Hematopoietic multipotent progenitor cell (in vitro differentiated cells): ENCODE measurements around the gene RRH. TPM values are rescaled to one million over a fixed set of nuclear protein-coding genes. Genes with fewer than 3 reads are reported as not detected.
"Not testable (repeated sequence)": the region's sequence is repeated elsewhere in the genome, so short reads cannot be mapped to it uniquely, and the experiment has no call there.

ENCODE experiments used
- DNase-seq, 3 donors: peaks; one replicate each; pipeline ENCODE4 v3.0.0-alpha.2; 2011 to 2015; ENCODE audit warnings: low read depth in 2 of 3, low spot score in 2 of 3
- total RNA-seq: library from RNA; depleted of rRNA; stranded (reverse); fragments of >200 nt; gene quantifications from one replicate; pipeline ENCODE4 v1.2.3, GENCODE V29; 2012

RRH gene
- total RNA-seq, 1 donor, result not detected

DNA sequence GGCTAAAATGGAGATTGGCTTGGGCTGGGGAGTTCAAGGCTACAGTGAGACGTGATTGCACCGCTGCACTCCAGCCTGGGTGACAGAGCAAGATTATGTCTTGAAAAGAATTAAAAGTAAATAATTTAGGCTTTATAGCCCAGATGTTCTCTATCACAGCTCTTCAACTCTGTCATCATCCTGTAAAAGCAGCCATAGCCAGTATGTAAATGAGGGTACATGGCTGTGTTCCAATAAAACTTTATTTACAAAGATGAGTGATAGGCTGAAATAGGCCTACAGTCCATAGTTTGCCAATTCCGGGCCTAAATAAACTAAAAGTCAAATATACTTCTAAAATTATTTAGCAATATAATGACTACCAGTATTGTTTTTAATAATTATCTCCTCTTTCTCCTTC is 9.2 kb downstream of the RRH start:
- no peak for DNase-seq

DNA sequence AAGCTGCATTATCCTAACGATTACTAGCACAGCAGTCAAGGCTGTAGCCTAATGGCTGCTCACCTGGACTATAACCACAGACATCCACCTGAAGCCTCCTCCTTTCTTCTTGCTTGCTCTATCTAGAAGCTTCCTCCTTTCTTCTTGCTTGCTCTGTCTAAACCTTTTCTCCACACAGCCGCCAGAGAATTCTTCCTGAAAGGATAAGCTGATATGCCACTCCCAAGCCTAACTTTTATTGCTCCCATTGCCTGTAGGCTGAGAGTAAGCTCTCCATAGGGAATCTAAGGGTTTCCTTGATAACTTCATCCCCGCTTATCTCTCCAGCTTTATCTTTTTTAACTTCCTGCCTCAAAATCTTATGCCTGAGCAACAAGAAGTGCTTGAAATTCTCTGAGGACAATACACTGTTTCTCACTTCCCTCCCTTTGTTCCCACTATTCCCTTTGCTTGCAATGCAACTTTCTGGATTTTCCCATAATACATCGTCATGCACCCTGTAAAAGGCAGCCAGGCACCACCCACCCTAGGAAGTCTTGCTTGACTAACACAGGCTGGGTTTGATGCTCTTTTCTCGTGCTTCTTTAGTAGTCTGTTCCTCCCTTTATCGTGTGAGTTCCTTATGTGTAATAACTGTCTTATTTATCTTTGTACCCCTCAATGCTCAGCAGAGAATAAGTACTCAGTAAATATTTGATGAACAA is 18.8 kb downstream of the RRH start:
- no peak for DNase-seq

DNA sequence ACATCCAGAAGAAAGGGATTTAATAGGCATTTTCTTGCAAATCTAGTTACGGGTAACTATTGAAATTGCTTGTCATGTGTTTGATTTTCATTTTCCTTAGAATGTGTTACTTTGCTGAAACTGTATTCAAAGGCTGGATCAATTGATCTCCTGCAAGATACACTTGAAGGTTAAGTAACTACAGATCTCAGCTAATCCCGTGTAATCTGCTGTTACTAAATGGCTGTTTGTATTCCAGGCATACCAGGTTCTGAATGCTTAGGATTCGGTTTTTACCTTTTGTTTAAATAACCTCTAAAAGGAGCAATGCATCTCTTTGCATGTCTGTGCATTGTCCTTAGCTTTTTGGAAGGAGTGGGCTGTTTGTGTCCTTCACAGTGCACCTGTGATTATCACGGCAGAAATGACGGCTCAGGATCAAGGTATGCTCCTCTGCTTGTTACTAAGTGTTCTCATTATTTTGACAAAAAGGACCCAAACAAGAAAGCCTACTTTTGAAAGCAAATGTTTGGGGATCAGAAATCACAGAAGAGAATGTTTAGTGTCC is 20.2 kb downstream of the RRH start, which contains the start of gene LRIT3:
Gene LRIT3 (plus strand): TSS at position 212 of the 547 bp plus-strand sequence. CDS start 95 bp downstream, at position 307.
- no peak for DNase-seq

DNA sequence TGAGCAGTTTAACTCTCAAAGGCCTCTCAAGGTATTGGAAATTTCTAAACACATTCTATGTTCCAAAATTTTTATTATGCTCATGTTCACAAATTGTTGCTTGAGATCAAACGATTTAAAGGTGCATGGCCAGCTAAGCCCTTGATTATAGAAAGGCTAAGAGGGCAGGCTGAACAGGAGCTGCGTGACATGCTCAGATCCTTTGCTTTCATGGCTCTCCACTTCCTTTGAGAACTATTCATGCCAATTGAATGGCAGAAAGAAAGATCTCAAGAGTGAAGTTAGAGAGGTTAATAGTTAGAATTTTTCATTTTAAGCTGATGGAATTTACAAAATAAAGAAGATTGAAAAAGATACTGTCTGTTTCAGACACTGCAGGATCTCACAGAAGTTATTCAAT is 20.7 kb downstream of the RRH start:
- no peak for DNase-seq

DNA sequence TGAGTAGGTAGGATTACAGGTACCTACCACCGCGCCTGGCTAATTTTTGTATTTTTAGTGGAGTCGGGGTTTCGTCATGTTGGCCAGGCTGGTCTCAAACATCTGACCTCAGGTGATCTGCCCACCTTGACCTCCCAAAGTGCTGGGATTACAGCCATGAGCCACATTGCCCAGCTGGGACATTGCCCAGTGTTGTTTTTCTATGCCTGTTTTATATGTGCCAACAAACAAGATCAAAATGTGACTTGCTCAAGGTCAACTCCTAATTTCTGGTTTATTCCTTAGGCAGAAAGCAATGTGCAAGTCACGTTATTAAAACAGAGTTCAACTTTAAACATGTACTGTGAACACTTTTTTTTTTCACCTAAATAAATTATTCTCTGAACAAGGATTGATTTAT is 22.8 kb downstream of the RRH start:
- no peak for DNase-seq

DNA sequence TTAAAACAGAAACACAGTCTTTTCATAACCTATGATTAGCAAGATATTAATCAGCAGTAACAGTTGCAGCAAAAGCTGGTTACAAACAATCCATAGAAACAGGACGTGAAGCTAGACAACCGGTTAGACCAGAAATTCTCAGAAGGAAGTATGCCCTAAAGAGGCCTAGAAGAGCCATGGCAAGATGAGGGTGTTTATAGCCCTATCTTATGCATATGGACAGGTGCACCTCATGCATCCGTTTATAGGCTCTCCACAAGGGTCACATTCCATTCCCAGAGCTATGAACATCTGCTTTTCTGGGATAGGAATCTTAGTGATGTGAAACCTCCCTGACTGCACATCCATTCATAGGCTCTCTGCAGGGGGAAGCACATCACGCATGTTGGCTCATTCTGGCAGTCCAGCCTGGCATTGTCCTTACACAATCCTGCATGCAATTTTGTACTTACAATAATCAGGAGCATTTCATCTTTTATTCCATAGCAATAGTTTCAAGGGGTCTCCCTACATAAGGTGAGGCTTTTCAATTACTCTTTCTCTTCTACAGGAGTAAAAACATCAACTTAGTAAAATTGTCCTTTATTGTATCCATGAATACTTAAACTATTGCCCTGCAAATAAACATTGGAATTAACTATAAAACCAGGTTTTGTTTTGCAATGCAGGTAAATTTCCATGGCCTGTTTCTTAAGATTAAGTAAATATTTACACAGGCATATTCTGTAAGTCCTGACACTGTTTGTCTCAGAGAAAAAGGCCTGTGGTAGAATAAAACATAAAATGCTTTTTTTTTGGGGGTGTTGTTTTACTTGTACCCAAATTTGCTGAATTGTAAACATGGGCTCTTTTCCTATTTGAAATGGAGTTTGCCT is 31.9 kb downstream of the RRH start:
- not testable (repeated sequence) for DNase-seq

DNA sequence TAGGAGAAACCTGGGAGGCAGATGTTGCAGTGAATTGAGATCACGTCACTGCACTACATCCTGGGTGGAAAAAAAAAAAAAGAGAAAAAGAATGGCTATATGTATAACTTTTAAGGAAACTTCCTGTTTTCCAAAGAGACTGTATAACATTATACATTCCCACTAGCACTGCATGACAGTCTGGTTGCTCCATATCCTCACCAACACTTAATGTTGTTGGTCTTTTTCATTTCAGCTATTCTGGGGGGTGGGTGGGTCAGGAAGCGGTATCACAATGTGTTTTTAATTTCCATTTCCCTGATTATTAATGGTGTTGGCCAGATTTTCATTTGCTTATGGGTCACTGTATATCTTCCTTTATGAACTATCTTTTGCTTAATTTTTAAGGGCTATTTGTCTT is 33.5 kb downstream of the RRH start:
- no peak for DNase-seq

DNA sequence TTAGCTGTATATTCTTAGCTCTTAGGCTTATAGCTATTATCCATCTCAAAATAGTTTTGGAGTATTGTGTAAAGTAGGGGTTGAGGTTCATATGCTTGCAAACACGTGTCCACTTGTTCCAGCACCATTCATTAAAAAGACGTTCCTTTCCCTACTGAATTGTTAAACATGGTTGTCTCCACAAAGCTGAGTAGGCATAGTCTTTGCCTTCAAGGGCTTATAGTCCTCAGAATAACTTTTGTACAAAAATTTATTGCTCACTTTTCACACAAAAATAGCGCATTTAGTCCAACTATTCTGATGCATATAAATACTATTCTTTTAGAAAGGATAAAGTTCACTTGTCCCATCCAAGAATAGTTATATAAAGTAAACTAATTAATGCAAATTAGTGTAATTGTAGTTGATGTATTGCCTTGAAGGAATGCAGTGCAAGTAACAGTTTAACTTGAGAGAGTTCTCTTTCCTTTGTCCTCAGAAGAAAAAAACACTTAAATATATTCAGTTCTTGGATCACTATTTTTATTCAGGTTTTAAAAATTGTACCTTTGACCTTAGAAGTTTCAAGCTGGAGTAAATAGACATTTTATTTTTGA is 34.2 kb downstream of the RRH start:
- no peak for DNase-seq

DNA sequence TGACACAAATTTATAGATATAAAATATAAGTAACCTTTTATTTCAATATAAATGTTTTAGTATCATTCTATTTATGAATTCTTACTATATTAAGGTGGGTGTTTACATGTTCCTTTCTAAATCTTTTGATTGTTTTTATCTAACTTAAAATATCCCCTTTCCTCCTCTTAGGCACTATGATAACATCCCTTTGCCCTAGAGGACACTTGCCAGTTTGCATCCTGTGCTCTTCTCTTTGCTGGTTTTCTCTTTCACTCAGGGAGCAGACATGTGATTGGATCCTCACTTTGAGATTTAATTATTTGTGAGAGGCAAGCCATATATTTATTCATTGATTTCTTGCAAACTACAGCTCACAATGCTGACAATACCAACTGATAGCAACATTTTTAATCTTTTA is 36.4 kb downstream of the RRH start:
- DNase-seq, result no peak

DNA sequence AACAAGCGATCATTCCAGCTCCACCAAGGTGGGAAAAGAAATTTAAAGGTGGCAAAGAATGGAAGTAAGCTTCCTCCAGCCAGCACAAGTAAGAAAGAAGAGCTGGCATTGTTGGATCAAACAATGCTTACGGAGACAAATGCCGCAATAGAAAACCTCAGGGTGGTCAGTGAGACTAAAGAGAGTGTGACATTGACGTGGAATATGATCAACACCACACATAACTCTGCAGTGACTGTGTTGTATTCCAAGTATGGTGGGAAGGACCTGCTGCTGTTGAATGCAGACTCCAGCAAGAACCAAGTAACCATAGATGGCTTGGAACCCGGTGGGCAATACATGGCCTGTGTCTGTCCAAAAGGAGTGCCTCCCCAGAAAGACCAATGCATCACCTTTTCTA is 42.3 kb downstream of the RRH start:
- DNase-seq, result no peak

DNA sequence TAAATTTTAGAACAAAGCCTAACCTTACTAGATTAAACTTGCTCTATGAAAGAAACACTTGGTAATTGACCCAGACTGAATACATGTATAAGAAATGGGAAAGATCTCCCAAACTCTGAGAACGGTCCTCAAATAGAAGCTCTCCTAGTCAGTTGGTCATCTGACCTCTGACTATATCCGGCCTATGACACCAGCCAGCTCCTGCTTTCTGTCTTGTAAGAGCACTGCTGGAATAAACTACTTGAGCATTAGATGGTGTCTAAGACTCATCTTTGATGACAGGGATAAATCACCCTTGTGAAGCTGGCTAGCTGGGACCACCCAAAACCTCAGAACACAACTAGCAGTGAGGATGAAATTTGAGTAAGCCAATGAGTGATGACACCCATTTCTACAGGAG is 44.3 kb downstream of the RRH start:
- DNase-seq, result no peak

DNA sequence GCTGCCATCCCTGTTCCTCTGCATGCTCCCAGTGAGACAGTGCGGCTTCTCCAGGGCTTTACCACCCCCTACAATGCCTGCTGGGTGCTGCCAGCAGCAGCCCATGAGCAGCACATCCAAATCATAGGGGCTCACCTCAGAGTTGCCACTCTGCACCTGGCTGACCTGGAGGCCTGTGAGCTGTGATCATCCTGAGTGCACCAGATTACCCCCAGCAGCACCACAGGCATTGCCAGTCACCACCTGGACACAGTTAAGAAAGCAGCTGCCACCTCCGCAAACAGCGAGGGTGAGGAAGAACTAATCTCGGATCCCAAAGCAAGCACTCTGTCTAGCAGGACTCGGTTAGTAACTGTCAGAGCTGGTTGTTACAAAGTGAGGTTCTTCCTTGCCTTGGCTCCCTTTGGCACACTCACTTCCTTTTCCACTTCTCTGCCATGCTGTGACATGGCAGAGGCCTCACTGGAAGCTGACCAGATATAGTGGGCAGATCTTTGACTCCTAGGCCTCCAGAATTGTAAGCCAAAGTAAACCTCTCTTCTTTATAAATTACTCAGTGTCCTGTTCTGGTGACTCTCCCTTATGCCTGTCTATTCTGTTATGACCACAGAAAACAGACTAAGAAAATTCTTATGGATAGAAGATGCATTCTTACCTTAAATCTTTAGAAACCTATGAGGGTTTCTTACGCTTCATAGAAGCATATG is 45.3 kb downstream of the RRH start:
- DNase-seq, result no peak

DNA sequence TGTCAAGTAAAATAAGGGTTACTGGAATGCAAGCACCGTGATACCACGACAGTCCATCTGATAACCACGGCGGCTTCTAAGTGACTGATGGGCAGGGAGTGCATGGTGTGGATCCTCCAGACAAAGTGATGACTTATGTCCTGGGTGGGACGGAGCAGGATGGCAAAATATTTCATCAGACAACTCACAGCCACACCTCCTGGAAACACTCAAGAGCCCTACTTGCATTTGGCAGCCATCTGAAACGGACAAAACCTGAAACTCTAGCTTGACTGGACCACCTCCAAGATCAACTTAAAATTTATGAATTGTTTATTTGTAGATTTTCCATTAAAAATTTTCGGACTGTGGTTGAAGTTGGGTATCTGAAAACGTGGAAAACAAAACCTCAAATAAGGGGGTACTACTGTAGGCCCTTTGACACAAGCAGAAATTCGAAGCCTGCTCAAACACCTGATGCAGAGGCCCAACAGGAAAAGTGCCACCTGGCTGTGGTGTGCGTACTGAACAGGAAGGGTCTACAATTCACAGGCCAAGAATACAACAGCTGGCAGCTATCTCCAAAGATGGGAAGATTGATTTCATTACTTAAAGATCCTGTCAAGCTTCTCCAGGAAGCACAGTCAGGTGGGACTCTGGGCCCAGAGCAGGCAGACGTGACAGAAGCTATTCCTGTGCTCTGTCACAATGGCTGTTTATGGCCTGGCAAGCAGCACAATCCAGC is 46.2 kb downstream of the RRH start:
- DNase-seq, result no peak

DNA sequence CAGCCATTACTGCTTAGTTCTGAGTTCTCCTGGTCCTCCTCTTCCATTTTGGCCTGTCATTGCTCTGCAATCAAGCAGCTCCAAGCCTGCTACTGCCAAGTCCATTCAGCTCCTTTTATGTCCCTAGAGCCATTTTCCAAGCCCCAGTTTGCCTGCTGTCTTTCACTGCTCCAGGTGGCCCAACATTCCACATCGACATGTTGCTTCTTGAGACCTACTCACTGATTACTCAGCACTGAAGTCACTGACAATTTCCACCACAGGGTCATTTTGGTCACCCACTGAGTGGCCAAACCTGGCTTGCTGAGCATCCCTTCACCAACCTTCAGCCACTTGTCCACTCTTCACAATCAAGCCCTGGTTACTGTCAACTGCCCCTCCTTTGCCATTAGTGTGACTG is 47.3 kb downstream of the RRH start:
- DNase-seq, result no peak

DNA sequence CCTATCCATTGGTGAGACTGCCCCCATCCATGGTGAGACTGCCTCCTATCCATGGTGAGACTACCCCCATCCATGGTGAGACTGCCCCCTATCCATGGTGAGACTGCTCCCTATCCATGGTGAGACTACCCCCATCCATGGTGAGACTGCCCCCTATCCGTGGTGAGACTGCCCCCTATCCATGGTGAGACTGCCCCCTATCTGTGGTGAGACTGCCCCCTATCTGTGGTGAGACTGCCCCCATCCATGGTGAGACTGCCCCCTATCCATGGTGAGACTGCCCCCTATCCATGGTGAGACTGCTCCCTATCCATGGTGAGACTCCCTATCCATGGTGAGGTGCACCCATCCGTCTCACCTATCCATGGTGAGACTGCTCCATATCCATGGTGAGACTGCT is 47.8 kb downstream of the RRH start:
- not testable (repeated sequence) for DNase-seq

DNA sequence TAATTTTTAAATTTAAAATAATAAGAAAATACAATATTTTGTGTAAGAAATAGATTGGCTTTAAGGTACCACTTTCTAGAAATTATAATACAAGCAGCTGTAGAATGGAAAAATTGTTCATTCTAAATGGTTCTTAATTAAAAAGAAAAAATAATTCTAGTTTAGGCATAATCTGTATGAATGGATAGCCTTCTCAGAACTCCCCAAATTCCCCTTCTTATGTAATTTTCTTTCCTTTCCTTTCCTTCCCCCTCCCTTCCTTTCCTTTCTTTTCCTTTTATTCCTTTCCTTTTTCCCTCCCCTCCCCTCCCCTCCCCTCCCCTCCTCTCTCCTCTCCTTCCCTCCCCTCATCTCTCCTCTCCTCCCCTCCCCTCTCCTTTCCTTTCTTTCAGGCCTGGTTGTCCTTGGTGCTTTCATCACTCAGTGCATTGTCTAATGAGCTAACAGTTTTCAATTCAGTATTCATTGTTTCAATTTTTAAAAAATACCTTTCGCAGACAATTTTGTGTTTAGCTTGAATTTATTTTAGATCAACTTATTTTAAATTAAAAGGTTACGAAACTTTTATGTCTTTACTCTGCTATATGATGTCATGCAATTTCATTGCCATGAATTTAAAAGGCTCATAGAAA is 49.0 kb downstream of the RRH start:
- DNase-seq, result no peak

DNA sequence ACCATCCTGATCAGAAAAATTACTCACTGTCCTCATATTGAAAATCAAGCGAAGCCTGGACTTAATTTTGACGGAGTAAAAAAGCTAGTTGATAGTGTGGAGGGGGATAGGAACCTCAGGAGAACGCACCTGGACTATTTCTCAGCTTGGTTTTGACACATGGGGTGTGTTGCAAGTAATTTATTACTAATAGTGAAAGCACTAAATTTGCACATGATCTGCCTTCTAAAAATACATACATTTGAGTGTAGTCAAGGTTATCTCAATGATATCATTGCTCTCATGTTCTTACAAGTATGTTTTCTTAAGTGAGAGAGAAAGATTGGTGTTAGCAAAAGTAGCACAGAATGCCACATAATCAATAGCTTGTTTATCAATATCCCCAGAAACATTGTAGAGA is 49.6 kb downstream of the RRH start:
- DNase-seq, result no peak

DNA sequence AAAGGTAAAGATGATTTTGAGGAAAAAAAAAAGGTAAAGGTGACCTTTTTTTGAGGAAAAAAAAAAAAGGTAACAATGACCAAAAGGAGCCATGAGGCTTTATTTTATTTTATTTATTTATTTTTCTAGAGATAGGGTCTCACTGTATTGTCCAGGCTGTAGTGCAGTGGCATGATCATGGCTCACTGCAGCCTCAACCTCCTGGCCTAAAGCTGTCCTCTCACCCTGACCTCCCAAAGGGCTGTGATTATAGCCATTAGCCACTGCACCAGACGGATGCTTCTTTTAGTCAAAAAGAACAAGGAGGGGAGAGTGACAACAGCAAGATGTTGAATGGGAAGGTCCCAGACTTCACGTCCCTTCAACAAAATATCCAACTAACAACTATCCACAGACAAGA is 50.6 kb downstream of the RRH start:
- DNase-seq, result no peak

DNA sequence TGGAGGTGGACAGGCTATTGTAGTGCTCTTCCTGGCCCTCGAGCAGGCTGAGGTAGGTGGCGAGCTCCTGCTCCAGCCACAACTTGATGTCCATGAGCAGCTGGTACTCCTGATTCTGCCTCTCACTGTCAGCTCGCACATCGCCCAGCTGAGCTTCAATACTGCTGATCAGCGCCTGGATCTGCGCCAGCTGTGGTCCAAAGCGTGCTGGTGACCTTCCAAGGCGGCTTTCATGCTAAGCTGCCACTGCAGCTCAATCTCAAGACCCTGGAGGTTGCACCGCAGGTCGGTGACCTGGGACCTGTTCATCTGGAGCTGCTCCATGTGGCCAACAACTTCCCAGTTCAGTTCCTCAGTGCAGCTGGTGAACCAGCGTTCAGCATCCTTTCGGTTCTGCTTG is 51.3 kb downstream of the RRH start:
- no peak for DNase-seq
